Measurements from ENCODE around the gene B4GALNT1. TPM values are rescaled to one million over a fixed set of nuclear protein-coding genes. Genes with fewer than 3 reads are reported as not detected.

Gene B4GALNT1
- polyA plus RNA-seq, 1 donor (not counting 4 experiments of a cell fraction or from before 2014, with no cell fraction given): 0.08 TPM

DNA sequence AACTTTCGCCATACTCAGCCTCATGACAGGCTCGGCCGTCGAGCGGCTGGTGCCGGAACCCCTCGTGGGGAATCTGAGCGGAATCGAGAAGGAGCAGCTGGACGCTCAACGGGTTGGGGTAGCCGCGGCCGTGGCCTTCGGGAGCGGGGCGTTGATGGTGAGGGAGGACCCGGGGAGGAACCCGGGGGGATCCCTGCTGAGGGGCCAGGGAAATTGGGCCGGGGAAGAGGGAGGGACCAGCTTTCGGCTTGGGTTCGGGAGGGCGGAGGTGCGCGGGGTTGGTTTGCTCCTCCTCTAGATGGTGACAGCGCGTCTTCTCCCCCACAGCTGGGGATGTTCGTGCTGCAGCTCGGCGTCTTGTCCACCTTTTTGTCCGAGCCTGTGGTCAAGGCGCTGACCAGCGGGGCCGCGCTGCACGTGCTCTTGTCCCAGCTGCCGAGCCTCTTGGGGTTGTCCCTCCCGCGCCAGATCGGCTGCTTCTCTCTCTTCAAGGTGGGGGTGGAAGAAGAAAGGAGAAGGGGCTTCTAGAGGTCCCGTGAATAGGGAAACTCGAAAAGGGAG is 12.0 kb downstream of the B4GALNT1 start:
- peak; percentile 98 for TF ChIP-seq EZH2 (IDR thresholded peaks at IDR 0.05; ENCODE audit: low read length)
- TF ChIP-seq, protein P1, sequence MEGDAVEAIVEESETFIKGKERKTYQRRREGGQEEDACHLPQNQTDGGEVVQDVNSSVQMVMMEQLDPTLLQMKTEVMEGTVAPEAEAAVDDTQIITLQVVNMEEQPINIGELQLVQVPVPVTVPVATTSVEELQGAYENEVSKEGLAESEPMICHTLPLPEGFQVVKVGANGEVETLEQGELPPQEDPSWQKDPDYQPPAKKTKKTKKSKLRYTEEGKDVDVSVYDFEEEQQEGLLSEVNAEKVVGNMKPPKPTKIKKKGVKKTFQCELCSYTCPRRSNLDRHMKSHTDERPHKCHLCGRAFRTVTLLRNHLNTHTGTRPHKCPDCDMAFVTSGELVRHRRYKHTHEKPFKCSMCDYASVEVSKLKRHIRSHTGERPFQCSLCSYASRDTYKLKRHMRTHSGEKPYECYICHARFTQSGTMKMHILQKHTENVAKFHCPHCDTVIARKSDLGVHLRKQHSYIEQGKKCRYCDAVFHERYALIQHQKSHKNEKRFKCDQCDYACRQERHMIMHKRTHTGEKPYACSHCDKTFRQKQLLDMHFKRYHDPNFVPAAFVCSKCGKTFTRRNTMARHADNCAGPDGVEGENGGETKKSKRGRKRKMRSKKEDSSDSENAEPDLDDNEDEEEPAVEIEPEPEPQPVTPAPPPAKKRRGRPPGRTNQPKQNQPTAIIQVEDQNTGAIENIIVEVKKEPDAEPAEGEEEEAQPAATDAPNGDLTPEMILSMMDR (optimal IDR thresholded peaks at IDR 0.05 in 1 of 3, IDR thresholded peaks at IDR 0.05 in 1 of 3, conservative IDR thresholded peaks at IDR 0.05 in 1 of 3; ENCODE audit: extremely low read depth in 1 of 3, insufficient read depth in 2 of 3, low read length in 3 of 3): no peak
- no peaks in the 10 kb centered on the region for H3K9me3 ChIP-seq (ENCODE audit: control insufficient read depth, low read depth, low read length)
- no peak for DNase-seq (ENCODE audit: low read depth, low spot score)
- peaks cover 17% of the 10 kb centered on the region for H3K4me1 ChIP-seq (ENCODE audit: control insufficient read depth, extremely low read depth, insufficient read depth, low read length)
- no peak overlapping the region for H3K9ac ChIP-seq (ENCODE audit: control insufficient read depth, extremely low read depth, insufficient read depth, low read length)
- H3K79me2 ChIP-seq (ENCODE audit: control insufficient read depth, insufficient read depth, low read length): no peaks in the 10 kb centered on the region
- H3K27ac ChIP-seq (ENCODE audit: control insufficient read depth, insufficient read depth, low read length): no peak overlapping the region
- dilution Hi-C loops (cut with MboI; ENCODE audit: extremely low pct_ligation_motif_present, low sequenced_read_pairs): no loop called here
- H2AFZ ChIP-seq (ENCODE audit: control insufficient read depth, low read length): no peak overlapping the region
- no peaks in the 10 kb centered on the region for H3K36me3 ChIP-seq (ENCODE audit: control insufficient read depth in 2 of 2, extremely low read depth in 1 of 2, insufficient read depth in 2 of 2, low read length in 2 of 2)
- H4K20me1 ChIP-seq (ENCODE audit: control insufficient read depth, extremely low read depth, insufficient read depth, low read length): peaks cover 3% of the 10 kb centered on the region
- H3K9me1 ChIP-seq (ENCODE audit: control insufficient read depth, extremely low read depth, insufficient read depth, low read length): no peaks in the 10 kb centered on the region
- no peak for FAIRE-seq
- peak overlapping the region in 1 of 3 experiments; percentile 39 for H3K4me3 ChIP-seq (ENCODE audit: control insufficient read depth in 2 of 3, extremely low read depth in 1 of 3, insufficient read depth in 2 of 3, low read depth in 1 of 3, low read length in 3 of 3)
- H3K4me2 ChIP-seq (ENCODE audit: control insufficient read depth, extremely low read depth, insufficient read depth, low read depth, low read length): peak overlapping the region; percentile 75
- H3K27me3 ChIP-seq (ENCODE audit: control insufficient read depth, extremely low read depth, insufficient read depth, low read length): peaks cover 86% of the 10 kb centered on the region

DNA sequence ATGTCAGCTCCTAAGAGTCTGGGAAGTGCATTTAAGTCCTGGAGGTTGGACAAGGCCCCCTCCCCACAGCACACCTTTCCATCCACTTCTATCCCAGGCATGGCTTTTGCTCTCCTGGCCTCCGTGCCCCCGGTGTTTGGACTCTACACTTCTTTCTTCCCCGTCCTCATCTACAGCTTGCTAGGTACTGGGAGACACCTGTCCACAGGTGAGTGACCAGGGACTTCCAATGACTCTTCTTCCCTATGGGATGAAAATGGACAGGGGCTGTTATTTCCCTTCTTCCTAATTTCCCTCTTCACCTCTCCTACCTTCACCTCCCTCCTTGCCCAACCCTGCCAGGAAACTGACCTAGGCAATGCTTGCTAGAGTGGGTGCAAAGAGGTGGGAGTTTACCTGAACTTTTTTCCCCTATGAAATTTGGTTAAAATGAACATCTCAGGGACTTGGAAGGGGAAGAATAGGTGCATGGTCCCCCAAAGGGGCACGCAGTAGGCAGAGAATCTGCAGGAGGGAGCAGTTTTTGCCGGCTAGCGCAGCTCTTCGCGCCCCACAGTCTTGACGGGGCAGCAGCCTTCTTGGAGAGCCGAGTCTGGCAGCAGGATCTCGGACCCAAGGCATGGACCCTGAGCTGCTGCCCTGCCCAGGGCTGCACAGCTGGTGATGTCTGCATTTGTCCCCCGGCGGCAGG is 12.6 kb downstream of the B4GALNT1 start:
- no peak overlapping the region for H3K4me3 ChIP-seq (ENCODE audit: control insufficient read depth in 2 of 3, extremely low read depth in 1 of 3, insufficient read depth in 2 of 3, low read depth in 1 of 3, low read length in 3 of 3)
- no peaks in the 10 kb centered on the region for H3K79me2 ChIP-seq (ENCODE audit: control insufficient read depth, insufficient read depth, low read length)
- no peak overlapping the region for H2AFZ ChIP-seq (ENCODE audit: control insufficient read depth, low read length)
- no peak for DNase-seq (ENCODE audit: low read depth, low spot score)
- no peak for FAIRE-seq
- no peaks in the 10 kb centered on the region for H3K36me3 ChIP-seq (ENCODE audit: control insufficient read depth in 2 of 2, extremely low read depth in 1 of 2, insufficient read depth in 2 of 2, low read length in 2 of 2)
- no peak overlapping the region for H3K27ac ChIP-seq (ENCODE audit: control insufficient read depth, insufficient read depth, low read length)
- peaks cover 81% of the 10 kb centered on the region for H3K27me3 ChIP-seq (ENCODE audit: control insufficient read depth, extremely low read depth, insufficient read depth, low read length)
- H3K9me3 ChIP-seq (ENCODE audit: control insufficient read depth, low read depth, low read length): no peaks in the 10 kb centered on the region
- H3K9ac ChIP-seq (ENCODE audit: control insufficient read depth, extremely low read depth, insufficient read depth, low read length): no peak overlapping the region
- dilution Hi-C loops (cut with MboI; ENCODE audit: extremely low pct_ligation_motif_present, low sequenced_read_pairs): no loop called here
- TF ChIP-seq, protein P1 (optimal IDR thresholded peaks at IDR 0.05 in 1 of 3, IDR thresholded peaks at IDR 0.05 in 1 of 3, conservative IDR thresholded peaks at IDR 0.05 in 1 of 3; ENCODE audit: extremely low read depth in 1 of 3, insufficient read depth in 2 of 3, low read length in 3 of 3): no peak
- no peak for TF ChIP-seq EZH2 (IDR thresholded peaks at IDR 0.05; ENCODE audit: low read length)
- no peaks in the 10 kb centered on the region for H3K9me1 ChIP-seq (ENCODE audit: control insufficient read depth, extremely low read depth, insufficient read depth, low read length)
- peak overlapping the region; percentile 75 for H3K4me2 ChIP-seq (ENCODE audit: control insufficient read depth, extremely low read depth, insufficient read depth, low read depth, low read length)
- H3K4me1 ChIP-seq (ENCODE audit: control insufficient read depth, extremely low read depth, insufficient read depth, low read length): peaks cover 17% of the 10 kb centered on the region
- H4K20me1 ChIP-seq (ENCODE audit: control insufficient read depth, extremely low read depth, insufficient read depth, low read length): peaks cover 3% of the 10 kb centered on the region

All from keratinocyte (primary cell).